Effector memory CD4-positive, alpha-beta T cell (primary cell): ENCODE data around the gene TRIO.

ENCODE experiments used
- DNase-seq, 3 donors: peaks; one replicate each; pipeline ENCODE4 v3.0.0-alpha.2; 2020
- H3K27ac ChIP-seq: 2 replicates; pipeline ENCODE4 v1.7.0; 2013; ENCODE audit warnings: mild to moderate bottlenecking, low read length, moderate library complexity; ENCODE audit not compliant: insufficient read depth, poor library complexity, severe bottlenecking
- H3K27me3 ChIP-seq: replicated peaks from 2 replicates; pipeline ENCODE4 v1.7.0; 2013; ENCODE audit warnings: mild to moderate bottlenecking, low read length; ENCODE audit not compliant: insufficient read depth, control insufficient read depth, poor library complexity, severe bottlenecking
- H3K36me3 ChIP-seq: 2 replicates; pipeline ENCODE4 v1.7.0; 2013; ENCODE audit warnings: mild to moderate bottlenecking, low read length, moderate library complexity; ENCODE audit not compliant: control insufficient read depth, insufficient read depth
- H3K4me1 ChIP-seq: 2 replicates; pipeline ENCODE4 v1.7.0; 2013; ENCODE audit warnings: low read length, mild to moderate bottlenecking; ENCODE audit not compliant: control insufficient read depth, insufficient read depth, poor library complexity, severe bottlenecking
- H3K4me3 ChIP-seq: 2 replicates; pipeline ENCODE4 v1.7.0; 2013; ENCODE audit warnings: low read length, low read depth, mild to moderate bottlenecking; ENCODE audit not compliant: insufficient read depth, poor library complexity, severe bottlenecking
- H3K9me3 ChIP-seq: 2 replicates; pipeline ENCODE4 v1.7.0; 2013; ENCODE audit warnings: mild to moderate bottlenecking, low read length, moderate library complexity; ENCODE audit not compliant: control insufficient read depth

Gene TRIO

GRCh38 chr5:14458414-14458813 is 315.3 kb downstream of the TRIO start:
- Histone ChIP-seq H3K27me3 (no peaks in the 10 kb centered on the region), H3K9me3 (no peaks in the 10 kb centered on the region), H3K4me1 (no peaks in the 10 kb centered on the region), H3K4me3 (no peak overlapping the region), H3K36me3 (no peaks in the 10 kb centered on the region), H3K27ac (no peak overlapping the region)
- DNase-seq, result no peak

- Histone ChIP-seq H3K36me3 (no peaks in the 10 kb centered on the region), H3K27ac (no peak overlapping the region), H3K4me3 (no peak overlapping the region), H3K4me1 (no peaks in the 10 kb centered on the region), H3K27me3 (no peaks in the 10 kb centered on the region), H3K9me3 (no peaks in the 10 kb centered on the region)
- DNase-seq, result no peak
Measured at GRCh38 chr5:14460844-14461398, 317.8 kb downstream of the TRIO start.

- Histone ChIP-seq H3K9me3 (no peaks in the 10 kb centered on the region), H3K4me3 (no peak overlapping the region), H3K27me3 (no peaks in the 10 kb centered on the region), H3K36me3 (no peaks in the 10 kb centered on the region), H3K27ac (no peak overlapping the region), H3K4me1 (no peaks in the 10 kb centered on the region)
- no peak for DNase-seq
Measured at GRCh38 chr5:14462681-14463080, 319.5 kb downstream of the TRIO start.

DNA sequence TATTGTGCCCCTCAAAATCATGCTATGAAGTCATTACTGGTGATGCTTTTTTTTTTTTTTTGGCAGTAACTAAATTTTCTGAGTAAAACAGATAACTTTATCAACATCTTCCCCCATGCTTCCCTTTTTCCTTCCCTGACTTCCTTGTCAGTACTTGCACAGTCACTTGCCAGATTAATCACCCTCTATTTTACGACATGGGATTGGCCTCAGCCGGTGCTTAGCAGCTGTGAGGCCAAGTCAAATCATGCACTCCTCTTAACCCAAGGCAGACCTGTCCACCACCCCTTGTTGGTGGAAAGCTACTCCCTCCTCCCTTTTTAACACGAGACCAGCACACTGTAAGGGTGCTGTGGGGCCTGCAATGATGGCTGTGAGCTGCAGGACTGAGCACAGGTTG is 320.5 kb downstream of the TRIO start:
- Histone ChIP-seq H3K4me3 (no peak overlapping the region), H3K9me3 (no peaks in the 10 kb centered on the region), H3K27me3 (no peaks in the 10 kb centered on the region), H3K36me3 (no peaks in the 10 kb centered on the region), H3K27ac (no peak overlapping the region), H3K4me1 (no peaks in the 10 kb centered on the region)
- no peak for DNase-seq

DNA sequence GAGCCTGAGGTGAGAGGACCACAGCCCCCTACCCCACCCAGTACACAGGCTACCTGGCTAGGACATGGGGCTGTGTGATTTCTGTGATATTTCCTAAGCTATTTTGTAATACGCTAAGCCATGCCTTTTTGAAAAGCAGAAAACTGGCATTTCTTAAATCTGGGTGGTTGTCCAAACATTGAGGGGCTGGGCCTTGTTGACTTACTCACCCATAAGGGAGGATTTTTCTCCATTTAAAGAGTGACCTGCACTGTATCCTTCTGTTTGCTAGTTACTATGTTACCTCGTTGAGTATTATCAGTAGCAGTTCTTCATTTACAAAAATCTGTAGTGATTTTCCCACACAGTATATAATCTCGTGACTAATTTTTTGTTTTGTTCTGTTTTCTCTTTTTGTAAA is 321.0 kb downstream of the TRIO start:
- H3K27ac ChIP-seq, result no peak overlapping the region
- no peaks in the 10 kb centered on the region for H3K36me3 ChIP-seq
- no peaks in the 10 kb centered on the region for H3K27me3 ChIP-seq
- H3K9me3 ChIP-seq, result no peaks in the 10 kb centered on the region
- DNase-seq, result no peak
- no peak overlapping the region for H3K4me3 ChIP-seq
- H3K4me1 ChIP-seq, result no peaks in the 10 kb centered on the region

GRCh38 chr5:14464671-14465070 is 321.5 kb downstream of the TRIO start:
- DNase-seq, result no peak
- Histone ChIP-seq H3K4me3 (no peak overlapping the region), H3K36me3 (no peaks in the 10 kb centered on the region), H3K9me3 (no peaks in the 10 kb centered on the region), H3K27me3 (no peaks in the 10 kb centered on the region), H3K4me1 (no peaks in the 10 kb centered on the region), H3K27ac (no peak overlapping the region)

DNA sequence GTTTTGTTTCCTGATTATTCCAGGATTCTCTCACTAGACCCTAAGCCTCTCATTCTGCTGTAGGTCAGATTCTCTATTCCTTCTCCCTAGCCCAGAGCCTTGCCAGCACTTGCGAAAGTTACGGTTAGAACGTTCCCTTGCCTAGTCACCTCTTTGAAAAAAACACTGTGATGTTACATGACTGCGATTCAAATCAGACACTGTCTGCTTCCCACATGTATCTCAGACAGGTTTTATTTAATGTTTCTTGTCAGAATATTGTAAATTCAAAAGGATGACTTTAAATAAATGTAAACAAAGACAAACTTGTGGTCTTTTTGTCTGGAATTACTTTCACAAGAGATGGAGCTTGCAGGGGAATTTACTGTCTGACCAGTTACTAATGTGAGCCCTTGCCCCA is 322.0 kb downstream of the TRIO start:
- Histone ChIP-seq H3K4me1 (no peaks in the 10 kb centered on the region), H3K27ac (no peak overlapping the region), H3K9me3 (no peaks in the 10 kb centered on the region), H3K4me3 (no peak overlapping the region), H3K36me3 (no peaks in the 10 kb centered on the region), H3K27me3 (no peaks in the 10 kb centered on the region)
- no peak for DNase-seq

GRCh38 chr5:14465776-14466175 is 322.6 kb downstream of the TRIO start:
- Histone ChIP-seq H3K9me3 (no peaks in the 10 kb centered on the region), H3K4me3 (no peak overlapping the region), H3K27ac (no peak overlapping the region), H3K36me3 (no peaks in the 10 kb centered on the region), H3K27me3 (no peaks in the 10 kb centered on the region), H3K4me1 (no peaks in the 10 kb centered on the region)
- DNase-seq, result no peak

DNA sequence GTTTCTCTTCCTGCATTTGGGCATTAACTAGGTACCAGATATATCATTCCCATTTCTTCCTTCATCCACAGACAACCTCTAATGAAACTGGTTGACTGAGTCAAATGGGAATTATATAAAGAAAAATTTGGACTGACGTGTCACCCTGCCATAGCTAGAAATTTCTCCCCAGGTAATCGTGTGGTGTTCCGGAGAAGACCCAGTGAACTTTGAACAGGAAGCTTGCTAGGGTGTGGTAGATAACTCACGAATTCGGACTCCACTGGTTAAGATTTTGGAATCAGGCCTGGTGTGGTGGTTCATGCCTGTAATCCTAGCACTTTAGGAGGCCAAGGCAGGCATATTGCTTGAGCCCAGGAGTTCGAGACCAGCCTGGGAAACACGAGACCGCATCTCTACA is 324.1 kb downstream of the TRIO start:
- H3K9me3 ChIP-seq, result no peaks in the 10 kb centered on the region
- no peaks in the 10 kb centered on the region for H3K27me3 ChIP-seq
- H3K4me1 ChIP-seq, result no peaks in the 10 kb centered on the region
- H3K4me3 ChIP-seq, result no peak overlapping the region
- H3K27ac ChIP-seq, result no peak overlapping the region
- H3K36me3 ChIP-seq, result no peaks in the 10 kb centered on the region
- no peak for DNase-seq

GRCh38 chr5:14467886-14468285 is 324.7 kb downstream of the TRIO start:
- H3K27ac ChIP-seq, result no peak overlapping the region
- H3K27me3 ChIP-seq, result no peaks in the 10 kb centered on the region
- DNase-seq, result no peak
- H3K4me1 ChIP-seq, result no peaks in the 10 kb centered on the region
- H3K36me3 ChIP-seq, result no peaks in the 10 kb centered on the region
- no peaks in the 10 kb centered on the region for H3K9me3 ChIP-seq
- H3K4me3 ChIP-seq, result no peak overlapping the region
